Upper lobe of right lung (tissue), 1 donor: ENCODE results near the gene MYO1H. TPM values are rescaled to one million over a fixed set of nuclear protein-coding genes. Genes with fewer than 3 reads are reported as not detected.

Experiments
- total RNA-seq: library from RNA; stranded (reverse); fragmentation: NEBNext Ultra II Directional; extraction: Animal tissue kit (Norgen Biotek cat#: 25700); gene quantifications from one replicate; pipeline ENCODE4 v1.2.1, GENCODE V29; 2021
- donor health status: DM: no; HTN: yes; CAD: no; lungs with severe emphysema.

MYO1H gene
- total RNA-seq, 1 donor from 2014 or later: 0.64 TPM

Other genes starting within 250 kb of the MYO1H start
- 35.2 TPM for gene ACACB, start 231.3 kb upstream of the MYO1H start, total RNA-seq
- gene FOXN4, start 38.6 kb upstream of the MYO1H start, total RNA-seq: not detected
- gene KCTD10, start 129.4 kb downstream of the MYO1H start, total RNA-seq: 66.8 TPM
- 39.1 TPM for gene UBE3B, start 129.7 kb downstream of the MYO1H start, total RNA-seq
- 58.0 TPM for gene MMAB, start 225.6 kb downstream of the MYO1H start, total RNA-seq
- gene MVK, start 225.9 kb downstream of the MYO1H start, total RNA-seq: 27.3 TPM